Mucosa of rectum (tissue), 2 donors: ENCODE measurements around the gene ATE1.
"Not testable (repeated sequence)": the region's sequence is repeated elsewhere in the genome, so short reads cannot be mapped to it uniquely, and the experiment has no call there.

Source experiments
- H3K27ac ChIP-seq, 2 donors: one replicate each; pipeline ENCODE4 v1.7.0; 2013; ENCODE audit warnings: inconsistent platforms in 2 of 2, low read depth in 2 of 2, low read length in 2 of 2
- H3K27me3 ChIP-seq, 2 donors: one replicate each; pipeline ENCODE4 v1.7.0; 2013; ENCODE audit warnings: low read length in 2 of 2; ENCODE audit not compliant: control insufficient read depth in 2 of 2, insufficient read depth in 2 of 2
- H3K36me3 ChIP-seq, 2 donors: one replicate each; pipeline ENCODE4 v1.7.0; 2013; ENCODE audit warnings: low read length in 2 of 2; ENCODE audit not compliant: control insufficient read depth in 2 of 2, insufficient read depth in 2 of 2
- H3K4me1 ChIP-seq, 2 donors: one replicate each; pipeline ENCODE4 v1.7.0; 2013; ENCODE audit warnings: low read length in 2 of 2, mild to moderate bottlenecking in 1 of 2; ENCODE audit not compliant: control insufficient read depth in 2 of 2, insufficient read depth in 2 of 2
- H3K4me3 ChIP-seq, 2 donors: one replicate each; pipeline ENCODE4 v1.7.0; 2013; ENCODE audit warnings: low read length in 2 of 2
- H3K9ac ChIP-seq, 2 donors: one replicate each; pipeline ENCODE4 v1.7.0; 2013; ENCODE audit warnings: low read length in 2 of 2, low read depth in 1 of 2, mild to moderate bottlenecking in 1 of 2
- H3K9me3 ChIP-seq, 2 donors: one replicate each; pipeline ENCODE4 v1.7.0; 2013; ENCODE audit warnings: low read length in 2 of 2; ENCODE audit not compliant: control insufficient read depth in 2 of 2
- donor health status: healthy.
- donor health status: Normal muscosa, but diverticular disease.

Gene ATE1

DNA sequence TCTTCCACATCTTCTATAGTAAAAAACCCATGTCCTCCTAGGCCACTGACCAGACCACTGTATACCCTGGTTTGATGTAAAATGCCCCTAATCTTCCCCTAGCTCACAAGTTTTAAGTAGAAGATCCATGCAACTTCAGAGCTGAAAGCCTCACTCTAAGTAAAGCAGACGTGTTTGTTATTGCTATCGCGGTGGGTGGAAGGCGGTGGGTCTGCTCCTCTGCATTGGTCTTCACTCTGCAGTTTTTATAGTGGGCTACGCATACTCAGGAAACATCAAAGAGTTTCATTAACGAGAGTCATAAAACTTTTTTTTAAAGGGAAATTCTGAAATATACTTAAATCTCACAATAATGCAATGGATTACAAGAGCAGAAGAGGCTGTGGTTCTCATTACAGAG, 91.7 kb downstream of the ATE1 start:
- H3K4me3 ChIP-seq = no peak overlapping the region
- H3K36me3 ChIP-seq = peaks cover 14 to 17% of the 10 kb centered on the region in 2 donors
- no peaks in the 10 kb centered on the region for H3K4me1 ChIP-seq
- H3K9me3 ChIP-seq = no peaks in the 10 kb centered on the region
- no peaks in the 10 kb centered on the region for H3K27me3 ChIP-seq
- no peak overlapping the region for H3K27ac ChIP-seq
- H3K9ac ChIP-seq = no peak overlapping the region

DNA sequence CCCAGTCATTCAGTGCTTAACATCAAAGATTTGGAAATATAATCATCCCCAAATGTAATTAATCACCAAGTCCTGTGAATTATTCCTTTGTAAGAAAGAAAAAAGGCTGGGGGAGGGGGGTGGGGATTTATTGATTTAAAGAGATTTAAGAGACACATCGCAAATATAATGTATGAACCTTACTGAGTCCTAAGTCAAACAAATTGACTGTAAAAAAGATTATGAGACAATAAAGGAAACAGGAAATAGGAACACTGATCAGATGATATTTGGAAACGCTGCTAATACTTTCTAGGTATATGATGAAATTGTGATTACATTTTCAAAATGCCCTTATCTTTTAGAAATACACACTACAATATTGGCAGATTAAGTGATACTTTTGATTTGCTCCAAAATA, 92.5 kb downstream of the ATE1 start:
- no peak overlapping the region for H3K27ac ChIP-seq
- H3K9me3 ChIP-seq = no peaks in the 10 kb centered on the region
- no peaks in the 10 kb centered on the region for H3K4me1 ChIP-seq
- H3K27me3 ChIP-seq = no peaks in the 10 kb centered on the region
- H3K4me3 ChIP-seq = no peak overlapping the region
- peaks cover 14 to 17% of the 10 kb centered on the region in 2 donors for H3K36me3 ChIP-seq
- no peak overlapping the region for H3K9ac ChIP-seq

DNA sequence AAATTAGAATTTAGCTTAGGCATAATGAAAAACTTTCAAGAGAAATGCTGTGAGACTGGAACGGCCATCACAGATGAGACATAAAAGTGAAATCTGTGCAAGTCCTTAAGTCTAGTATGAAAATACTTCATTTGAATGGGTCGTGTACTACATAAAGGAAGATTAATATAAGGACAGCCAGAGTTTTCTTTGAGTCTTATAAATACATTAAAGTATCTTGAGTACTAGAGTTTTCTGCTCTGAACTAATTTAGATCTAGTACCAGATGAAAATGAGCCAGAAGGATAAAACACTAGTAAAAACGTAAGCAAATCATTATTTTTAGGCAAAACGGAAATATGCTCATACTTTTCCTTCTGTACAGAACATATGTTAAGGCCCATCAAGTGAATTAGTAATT, 93.1 kb downstream of the ATE1 start:
- H3K9ac ChIP-seq = no peak overlapping the region
- no peaks in the 10 kb centered on the region for H3K9me3 ChIP-seq
- no peak overlapping the region for H3K27ac ChIP-seq
- H3K27me3 ChIP-seq = no peaks in the 10 kb centered on the region
- peaks cover 14 to 17% of the 10 kb centered on the region in 2 donors for H3K36me3 ChIP-seq
- H3K4me3 ChIP-seq = no peak overlapping the region
- no peaks in the 10 kb centered on the region for H3K4me1 ChIP-seq

GRCh38 chr10:121833387-121833786, 94.4 kb downstream of the ATE1 start:
- Histone ChIP-seq H3K9ac (no peak overlapping the region), H3K4me1 (no peaks in the 10 kb centered on the region), H3K36me3 (peaks cover 15 to 19% of the 10 kb centered on the region in 2 donors), H3K4me3 (no peak overlapping the region), H3K9me3 (no peaks in the 10 kb centered on the region), H3K27me3 (no peaks in the 10 kb centered on the region), H3K27ac (no peak overlapping the region)

DNA sequence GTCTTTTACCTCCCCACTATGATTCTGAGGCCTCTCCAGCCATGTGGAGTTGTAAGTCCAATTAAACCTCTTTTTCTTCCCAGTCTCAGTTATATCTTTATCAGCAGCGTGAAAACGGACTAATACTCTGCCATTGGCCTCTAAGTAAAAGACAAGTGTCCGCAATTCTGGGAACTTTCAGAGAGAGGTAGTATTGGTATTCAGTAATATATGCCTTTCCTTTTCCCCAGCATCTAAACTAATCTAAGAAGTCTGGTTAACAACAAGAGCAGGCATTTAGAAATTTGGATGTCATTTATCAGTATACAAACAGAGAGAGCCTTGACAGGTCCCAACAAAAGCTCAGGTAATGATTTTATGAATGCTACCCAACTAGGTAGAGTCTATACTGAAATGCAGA, 95.2 kb downstream of the ATE1 start:
- H3K9me3 ChIP-seq = no peaks in the 10 kb centered on the region
- no peaks in the 10 kb centered on the region for H3K27me3 ChIP-seq
- peaks cover 22 to 26% of the 10 kb centered on the region in 2 donors for H3K36me3 ChIP-seq

DNA sequence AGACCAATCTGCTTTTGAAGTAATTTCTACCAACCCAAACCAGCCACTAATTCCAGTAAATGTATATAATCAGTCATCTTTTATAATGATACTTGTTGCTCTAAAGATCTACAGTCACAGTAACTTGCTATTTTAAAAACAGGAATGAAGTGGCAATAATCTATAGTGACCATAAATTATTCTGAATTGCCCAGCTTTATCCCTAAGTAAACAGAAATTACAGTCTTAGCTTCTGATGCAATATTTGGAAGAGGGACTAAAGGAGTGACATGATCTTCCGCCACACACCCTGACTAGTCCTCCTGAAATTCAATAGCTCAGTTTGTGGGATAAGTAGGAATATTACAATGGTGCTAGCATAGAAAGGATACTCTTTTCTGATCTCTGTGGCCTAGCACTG, 96.1 kb downstream of the ATE1 start:
- peaks cover 22 to 24% of the 10 kb centered on the region in 2 donors for H3K36me3 ChIP-seq
- H3K9me3 ChIP-seq = no peaks in the 10 kb centered on the region
- no peak overlapping the region for H3K4me3 ChIP-seq
- H3K4me1 ChIP-seq = no peaks in the 10 kb centered on the region
- H3K27me3 ChIP-seq = no peaks in the 10 kb centered on the region
- no peak overlapping the region for H3K27ac ChIP-seq
- no peak overlapping the region for H3K9ac ChIP-seq

More for the DNA sequence above, 95.2 kb downstream of the ATE1 start:
- no peak overlapping the region for H3K4me3 ChIP-seq
- H3K27ac ChIP-seq = no peak overlapping the region
- H3K9ac ChIP-seq = no peak overlapping the region
- H3K4me1 ChIP-seq = no peaks in the 10 kb centered on the region

DNA sequence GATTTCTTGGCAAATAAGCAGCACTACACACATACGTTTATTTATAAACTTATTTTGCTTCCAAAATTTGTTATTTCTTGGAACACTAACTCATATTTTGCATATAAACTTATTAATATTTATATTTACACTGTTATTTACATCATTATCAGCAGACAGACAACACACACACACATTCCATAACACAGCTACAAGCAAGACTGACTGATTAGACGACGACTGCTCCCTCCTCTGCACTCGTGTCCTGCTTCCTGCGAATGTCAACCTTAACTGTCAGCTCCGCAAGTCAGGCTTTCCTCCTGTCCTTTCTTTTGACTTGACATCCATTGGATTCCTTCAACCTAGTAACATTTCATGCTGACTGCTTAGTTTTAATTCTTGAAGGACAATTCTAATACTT, 96.6 kb downstream of the ATE1 start:
- Histone ChIP-seq H3K27ac (no peak overlapping the region), H3K4me1 (no peaks in the 10 kb centered on the region), H3K9me3 (no peaks in the 10 kb centered on the region), H3K27me3 (no peaks in the 10 kb centered on the region), H3K36me3 (peaks cover 20 to 22% of the 10 kb centered on the region in 2 donors), H3K4me3 (no peak overlapping the region), H3K9ac (no peak overlapping the region)

GRCh38 chr10:121830101-121830500, 97.7 kb downstream of the ATE1 start:
- Histone ChIP-seq H3K4me1 (no peaks in the 10 kb centered on the region), H3K27ac (no peak overlapping the region), H3K9me3 (no peaks in the 10 kb centered on the region), H3K36me3 (peaks cover 15 to 17% of the 10 kb centered on the region in 2 donors), H3K27me3 (no peaks in the 10 kb centered on the region), H3K4me3 (no peak overlapping the region), H3K9ac (no peak overlapping the region)

DNA sequence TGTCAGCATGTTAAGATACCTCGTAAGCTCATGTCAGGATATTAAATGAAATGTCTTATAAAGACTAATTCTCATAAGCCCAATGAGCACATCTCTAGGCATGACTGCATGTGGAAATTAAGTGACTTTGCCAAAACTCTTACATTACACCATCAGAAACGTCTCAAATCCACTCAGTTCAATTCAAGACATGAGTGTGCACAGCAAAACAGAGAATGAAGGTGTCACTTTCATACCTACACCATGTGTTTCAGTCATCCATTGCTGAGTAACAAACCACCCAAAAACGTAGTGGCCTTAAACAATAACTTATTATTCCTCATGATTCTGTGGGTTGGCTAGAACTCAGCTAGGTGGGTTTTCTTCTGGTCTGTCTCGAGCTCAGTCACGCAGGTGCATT, 99.8 kb downstream of the ATE1 start:
- Histone ChIP-seq H3K4me3 (no peak overlapping the region), H3K36me3 (peaks cover 9 to 14% of the 10 kb centered on the region in 2 donors), H3K27me3 (no peaks in the 10 kb centered on the region), H3K9me3 (no peaks in the 10 kb centered on the region), H3K27ac (no peak overlapping the region), H3K9ac (no peak overlapping the region), H3K4me1 (no peaks in the 10 kb centered on the region)

- not testable (repeated sequence) for H3K27me3 ChIP-seq, H3K27ac ChIP-seq, H3K4me3 ChIP-seq, H3K9ac ChIP-seq, H3K9me3 ChIP-seq, H3K4me1 ChIP-seq
- peaks cover 10 to 13% of the 10 kb centered on the region in 2 donors for H3K36me3 ChIP-seq
Observed at GRCh38 chr10:121826773-121827172, 101.1 kb downstream of the ATE1 start.

- no peak overlapping the region for H3K27ac ChIP-seq
Observed at GRCh38 chr10:121823993-121824463, 103.8 kb downstream of the ATE1 start.

More at GRCh38 chr10:121823993-121824463, 103.8 kb downstream of the ATE1 start:
- no peaks in the 10 kb centered on the region for H3K27me3 ChIP-seq
- no peaks in the 10 kb centered on the region for H3K4me1 ChIP-seq
- H3K9ac ChIP-seq = no peak overlapping the region
- peaks cover 10 to 13% of the 10 kb centered on the region in 2 donors for H3K36me3 ChIP-seq
- no peak overlapping the region for H3K4me3 ChIP-seq
- H3K9me3 ChIP-seq = no peaks in the 10 kb centered on the region
